H1 (cell line): Measurements from ENCODE around the gene TBL2. TPM values are rescaled to one million over a fixed set of nuclear protein-coding genes. Genes with fewer than 3 reads are reported as not detected.

Experiments
- CBX5 ChIP-seq: fragments of 300-800, 300-1000 bp; sonication (generic); IDR thresholded peaks from 2 replicates; pipeline ENCODE4 v1.7.1; 2016; ENCODE audit warnings: antibody characterized with exemption, low read length, low read depth
- CREB1 ChIP-seq: IDR thresholded peaks from 2 replicates; pipeline ENCODE4 v1.6.1; 2012; ENCODE audit warnings: inconsistent platforms
- RAD21 ChIP-seq, 2 experiments: IDR thresholded peaks in 1 of 2; conservative IDR thresholded peaks in 1 of 2; 2 replicates each; pipeline ENCODE4 v1.6.1; 2011; ENCODE audit warnings: low read depth in 2 of 2, low read length in 2 of 2, improper control_type of control experiment in 1 of 2, inconsistent platforms in 1 of 2, mild to moderate bottlenecking in 1 of 2, moderate library complexity in 1 of 2
- RXRA ChIP-seq: IDR thresholded peaks from 2 replicates; pipeline ENCODE4 v1.6.1; 2011; ENCODE audit warnings: low read depth, mild to moderate bottlenecking, low read length, moderate library complexity; ENCODE audit not compliant: insufficient read depth
- TBP ChIP-seq: IDR thresholded peaks from 2 replicates; pipeline ENCODE4 v1.6.1; 2011; ENCODE audit warnings: low read depth, low read length, improper control_type of control experiment
- polyA plus RNA-seq, 7 experiments: library from polyadenylated mRNA; depleted of rRNA in 3 of 7; stranded (reverse) in 5 of 7; unstranded in 2 of 7; fragments of >200 nt in 5 of 7; fragments of 200-250 nt in 2 of 7; gene quantifications; 1 replicate in 5 of 7; 2 replicates in 1 of 7; 4 replicates in 1 of 7; pipeline versions ENCODE4 v1.2.1 to v1.2.3, GENCODE V29; 2011 to 2013; ENCODE audit warnings: missing spikeins in 2 of 7, mixed read lengths in 2 of 7
- total RNA-seq: library from RNA; stranded (reverse); fragmentation: NEBNext Ultra II Directional; extraction: Animal tissue kit (Norgen Biotek cat#: 25700); gene quantifications from 2 replicates; pipeline ENCODE4 v1.2.1, GENCODE V29; 2021
- TF ChIP-seq, protein P1 (sequence below): fragments of 300-600 bp; sonication (generic); IDR thresholded peaks from 2 replicates; pipeline ENCODE4 v1.7.1; 2012; ENCODE audit warnings: low read length, moderate library complexity, mild to moderate bottlenecking, inconsistent platforms; ENCODE audit not compliant: insufficient replicate concordance

The TBL2 gene
- total and polyA plus RNA-seq, 2 of the 8 experiments (the other 6 are each of a cell fraction or from before 2014, with no cell fraction given) = 25.8 to 29.7 TPM

DNA sequence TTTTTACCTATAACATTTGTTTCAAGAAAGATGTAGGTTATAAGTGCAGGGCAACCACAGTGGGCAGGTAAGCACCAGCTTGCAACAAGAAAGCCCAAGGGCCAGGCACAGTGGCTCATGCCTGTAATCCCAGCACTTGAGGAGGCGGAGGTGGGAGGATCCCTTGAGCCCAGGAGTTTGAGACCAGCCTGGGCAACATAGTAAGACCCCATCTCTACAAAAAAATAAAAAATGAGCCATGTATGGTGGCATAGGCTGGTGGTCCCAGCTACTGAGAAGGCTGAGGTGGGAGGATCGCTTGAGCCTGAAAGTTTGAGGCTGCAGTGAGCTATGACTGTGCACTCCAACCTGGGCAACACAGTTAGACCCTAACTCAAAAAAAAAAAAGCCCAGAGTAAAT is 33.7 kb downstream of the TBL2 start (continued):
- TF ChIP-seq, protein P1, sequence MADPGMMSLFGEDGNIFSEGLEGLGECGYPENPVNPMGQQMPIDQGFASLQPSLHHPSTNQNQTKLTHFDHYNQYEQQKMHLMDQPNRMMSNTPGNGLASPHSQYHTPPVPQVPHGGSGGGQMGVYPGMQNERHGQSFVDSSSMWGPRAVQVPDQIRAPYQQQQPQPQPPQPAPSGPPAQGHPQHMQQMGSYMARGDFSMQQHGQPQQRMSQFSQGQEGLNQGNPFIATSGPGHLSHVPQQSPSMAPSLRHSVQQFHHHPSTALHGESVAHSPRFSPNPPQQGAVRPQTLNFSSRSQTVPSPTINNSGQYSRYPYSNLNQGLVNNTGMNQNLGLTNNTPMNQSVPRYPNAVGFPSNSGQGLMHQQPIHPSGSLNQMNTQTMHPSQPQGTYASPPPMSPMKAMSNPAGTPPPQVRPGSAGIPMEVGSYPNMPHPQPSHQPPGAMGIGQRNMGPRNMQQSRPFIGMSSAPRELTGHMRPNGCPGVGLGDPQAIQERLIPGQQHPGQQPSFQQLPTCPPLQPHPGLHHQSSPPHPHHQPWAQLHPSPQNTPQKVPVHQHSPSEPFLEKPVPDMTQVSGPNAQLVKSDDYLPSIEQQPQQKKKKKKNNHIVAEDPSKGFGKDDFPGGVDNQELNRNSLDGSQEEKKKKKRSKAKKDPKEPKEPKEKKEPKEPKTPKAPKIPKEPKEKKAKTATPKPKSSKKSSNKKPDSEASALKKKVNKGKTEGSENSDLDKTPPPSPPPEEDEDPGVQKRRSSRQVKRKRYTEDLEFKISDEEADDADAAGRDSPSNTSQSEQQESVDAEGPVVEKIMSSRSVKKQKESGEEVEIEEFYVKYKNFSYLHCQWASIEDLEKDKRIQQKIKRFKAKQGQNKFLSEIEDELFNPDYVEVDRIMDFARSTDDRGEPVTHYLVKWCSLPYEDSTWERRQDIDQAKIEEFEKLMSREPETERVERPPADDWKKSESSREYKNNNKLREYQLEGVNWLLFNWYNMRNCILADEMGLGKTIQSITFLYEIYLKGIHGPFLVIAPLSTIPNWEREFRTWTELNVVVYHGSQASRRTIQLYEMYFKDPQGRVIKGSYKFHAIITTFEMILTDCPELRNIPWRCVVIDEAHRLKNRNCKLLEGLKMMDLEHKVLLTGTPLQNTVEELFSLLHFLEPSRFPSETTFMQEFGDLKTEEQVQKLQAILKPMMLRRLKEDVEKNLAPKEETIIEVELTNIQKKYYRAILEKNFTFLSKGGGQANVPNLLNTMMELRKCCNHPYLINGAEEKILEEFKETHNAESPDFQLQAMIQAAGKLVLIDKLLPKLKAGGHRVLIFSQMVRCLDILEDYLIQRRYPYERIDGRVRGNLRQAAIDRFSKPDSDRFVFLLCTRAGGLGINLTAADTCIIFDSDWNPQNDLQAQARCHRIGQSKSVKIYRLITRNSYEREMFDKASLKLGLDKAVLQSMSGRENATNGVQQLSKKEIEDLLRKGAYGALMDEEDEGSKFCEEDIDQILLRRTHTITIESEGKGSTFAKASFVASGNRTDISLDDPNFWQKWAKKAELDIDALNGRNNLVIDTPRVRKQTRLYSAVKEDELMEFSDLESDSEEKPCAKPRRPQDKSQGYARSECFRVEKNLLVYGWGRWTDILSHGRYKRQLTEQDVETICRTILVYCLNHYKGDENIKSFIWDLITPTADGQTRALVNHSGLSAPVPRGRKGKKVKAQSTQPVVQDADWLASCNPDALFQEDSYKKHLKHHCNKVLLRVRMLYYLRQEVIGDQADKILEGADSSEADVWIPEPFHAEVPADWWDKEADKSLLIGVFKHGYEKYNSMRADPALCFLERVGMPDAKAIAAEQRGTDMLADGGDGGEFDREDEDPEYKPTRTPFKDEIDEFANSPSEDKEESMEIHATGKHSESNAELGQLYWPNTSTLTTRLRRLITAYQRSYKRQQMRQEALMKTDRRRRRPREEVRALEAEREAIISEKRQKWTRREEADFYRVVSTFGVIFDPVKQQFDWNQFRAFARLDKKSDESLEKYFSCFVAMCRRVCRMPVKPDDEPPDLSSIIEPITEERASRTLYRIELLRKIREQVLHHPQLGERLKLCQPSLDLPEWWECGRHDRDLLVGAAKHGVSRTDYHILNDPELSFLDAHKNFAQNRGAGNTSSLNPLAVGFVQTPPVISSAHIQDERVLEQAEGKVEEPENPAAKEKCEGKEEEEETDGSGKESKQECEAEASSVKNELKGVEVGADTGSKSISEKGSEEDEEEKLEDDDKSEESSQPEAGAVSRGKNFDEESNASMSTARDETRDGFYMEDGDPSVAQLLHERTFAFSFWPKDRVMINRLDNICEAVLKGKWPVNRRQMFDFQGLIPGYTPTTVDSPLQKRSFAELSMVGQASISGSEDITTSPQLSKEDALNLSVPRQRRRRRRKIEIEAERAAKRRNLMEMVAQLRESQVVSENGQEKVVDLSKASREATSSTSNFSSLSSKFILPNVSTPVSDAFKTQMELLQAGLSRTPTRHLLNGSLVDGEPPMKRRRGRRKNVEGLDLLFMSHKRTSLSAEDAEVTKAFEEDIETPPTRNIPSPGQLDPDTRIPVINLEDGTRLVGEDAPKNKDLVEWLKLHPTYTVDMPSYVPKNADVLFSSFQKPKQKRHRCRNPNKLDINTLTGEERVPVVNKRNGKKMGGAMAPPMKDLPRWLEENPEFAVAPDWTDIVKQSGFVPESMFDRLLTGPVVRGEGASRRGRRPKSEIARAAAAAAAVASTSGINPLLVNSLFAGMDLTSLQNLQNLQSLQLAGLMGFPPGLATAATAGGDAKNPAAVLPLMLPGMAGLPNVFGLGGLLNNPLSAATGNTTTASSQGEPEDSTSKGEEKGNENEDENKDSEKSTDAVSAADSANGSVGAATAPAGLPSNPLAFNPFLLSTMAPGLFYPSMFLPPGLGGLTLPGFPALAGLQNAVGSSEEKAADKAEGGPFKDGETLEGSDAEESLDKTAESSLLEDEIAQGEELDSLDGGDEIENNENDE = no peak
- no peak for TF ChIP-seq TBP
- no peak for TF ChIP-seq CREB1
- TF ChIP-seq RXRA = no peak
- no peak for TF ChIP-seq CBX5
- no peak for TF ChIP-seq RAD21 (IDR thresholded peaks at IDR 0.05 in 1 of 2, conservative IDR thresholded peaks at IDR 0.05 in 1 of 2; ENCODE audit: low read depth in 2 of 2, low read length in 2 of 2)
